HepG2 (cell line): Measurements from ENCODE around the gene KDM8. TPM values are rescaled to one million over a fixed set of nuclear protein-coding genes. Genes with fewer than 3 reads are reported as not detected.

Experiments used
- CHCHD3 ChIP-seq: sonication (generic); formaldehyde crosslinking; IDR thresholded peaks from 2 replicates; pipeline ENCODE4 v1.8.0; 2022; ENCODE audit warnings: mild to moderate bottlenecking, missing genetic modification reagents, moderate library complexity
- HCFC1 ChIP-seq: fragments of 150-350 bp; IDR thresholded peaks from 2 replicates; pipeline ENCODE4 v1.6.1; 2014; ENCODE audit warnings: low read depth, low read length
- HOXA5 ChIP-seq: sonication (generic); formaldehyde crosslinking; IDR thresholded peaks from 2 replicates; pipeline ENCODE4 v1.4.0; 2020; ENCODE audit warnings: missing genetic modification reagents
- NFKB2 ChIP-seq: sonication (generic); formaldehyde crosslinking; IDR thresholded peaks from 2 replicates; pipeline ENCODE4 v1.4.0; 2020; ENCODE audit warnings: missing genetic modification reagents, borderline replicate concordance
- PHF5A ChIP-seq: IDR thresholded peaks from one replicate; pipeline ENCODE4 v1.6.1; 2018; ENCODE audit warnings: low read depth, missing genetic modification reagents; ENCODE audit not compliant: unreplicated experiment
- PPARG ChIP-seq: conservative IDR thresholded peaks from 2 replicates; pipeline ENCODE4 v1.6.1; 2016; ENCODE audit warnings: missing biosample characterization, missing genetic modification reagents
- ZBTB7A ChIP-seq: sonication (generic); formaldehyde crosslinking; IDR thresholded peaks from 2 replicates; pipeline ENCODE4 v1.8.0; 2022; ENCODE audit warnings: mild to moderate bottlenecking, missing genetic modification reagents
- ZNF232 ChIP-seq: sonication (generic); formaldehyde crosslinking; IDR thresholded peaks from 2 replicates; pipeline ENCODE4 v1.4.0; 2020; ENCODE audit warnings: missing genetic modification reagents, borderline replicate concordance
- ZNF3 ChIP-seq: IDR thresholded peaks from 2 replicates; pipeline ENCODE4 v1.7.0; 2017; ENCODE audit warnings: inconsistent platforms
- ZNF441 ChIP-seq: sonication (generic); formaldehyde crosslinking; IDR thresholded peaks from 2 replicates; pipeline ENCODE4 v1.7.0; 2021; ENCODE audit warnings: missing genetic modification reagents, borderline replicate concordance
- ZNF724P ChIP-seq: sonication (generic); formaldehyde crosslinking; IDR thresholded peaks from 2 replicates; pipeline ENCODE4 v1.8.0; 2022; ENCODE audit warnings: missing genetic modification reagents, borderline replicate concordance
- ZNF777 ChIP-seq: sonication (generic); formaldehyde crosslinking; IDR thresholded peaks from 2 replicates; pipeline ENCODE4 v1.4.0; 2020; ENCODE audit warnings: missing genetic modification reagents
- ZNF780A ChIP-seq: sonication (generic); formaldehyde crosslinking; IDR thresholded peaks from 2 replicates; pipeline ENCODE4 v1.8.0; 2022; ENCODE audit warnings: mild to moderate bottlenecking, missing genetic modification reagents, moderate library complexity
- polyA plus RNA-seq, 8 experiments: library from polyadenylated mRNA; depleted of rRNA in 3 of 8; stranded (reverse) in 7 of 8; unstranded in 1 of 8; fragments of >200 nt; fragmentation: Illumina TruSeq in 4 of 8; extraction: Trizol in 4 of 8; gene quantifications; 2 replicates each; pipeline versions ENCODE4 v1.2.1 to v1.2.3, GENCODE V29; 2011 to 2016; ENCODE audit warnings: low read depth in 4 of 8, missing spikeins in 1 of 8, mixed read lengths in 1 of 8; ENCODE audit not compliant: insufficient read depth in 1 of 8
- total RNA-seq, 5 experiments: library from RNA; depleted of rRNA; stranded (reverse); fragments of >200 nt; fragmentation: Illumina TruSeq; extraction: Trizol; gene quantifications; 2 replicates each; pipeline ENCODE4 v1.2.3, GENCODE V29; 2016; ENCODE audit warnings: low read depth in 1 of 5
- TF ChIP-seq, protein P1 (sequence below): sonication (generic); formaldehyde crosslinking; IDR thresholded peaks from 2 replicates; pipeline ENCODE4 v1.5.0; 2020; ENCODE audit warnings: mild to moderate bottlenecking, missing genetic modification reagents, borderline replicate concordance
- TF ChIP-seq, protein P2 (sequence below): sonication (generic); formaldehyde crosslinking; conservative IDR thresholded peaks from 2 replicates; pipeline ENCODE4 v1.4.0; 2020; ENCODE audit warnings: missing genetic modification reagents
- TF ChIP-seq, protein P3 (sequence below): sonication (generic); formaldehyde crosslinking; IDR thresholded peaks from 2 replicates; pipeline ENCODE4 v1.8.0; 2022; ENCODE audit warnings: missing genetic modification reagents, mild to moderate bottlenecking, borderline replicate concordance
- TF ChIP-seq, protein P4 (sequence below): sonication (generic); formaldehyde crosslinking; IDR thresholded peaks from 2 replicates; pipeline ENCODE4 v1.8.1; 2023; ENCODE audit warnings: mild to moderate bottlenecking, missing genetic modification reagents

KDM8 gene
- total and polyA plus RNA-seq, 2 of the 13 experiments (the other 11 are each of a cell fraction or from before 2014, with no cell fraction given), result 3.3 to 8.6 TPM

DNA sequence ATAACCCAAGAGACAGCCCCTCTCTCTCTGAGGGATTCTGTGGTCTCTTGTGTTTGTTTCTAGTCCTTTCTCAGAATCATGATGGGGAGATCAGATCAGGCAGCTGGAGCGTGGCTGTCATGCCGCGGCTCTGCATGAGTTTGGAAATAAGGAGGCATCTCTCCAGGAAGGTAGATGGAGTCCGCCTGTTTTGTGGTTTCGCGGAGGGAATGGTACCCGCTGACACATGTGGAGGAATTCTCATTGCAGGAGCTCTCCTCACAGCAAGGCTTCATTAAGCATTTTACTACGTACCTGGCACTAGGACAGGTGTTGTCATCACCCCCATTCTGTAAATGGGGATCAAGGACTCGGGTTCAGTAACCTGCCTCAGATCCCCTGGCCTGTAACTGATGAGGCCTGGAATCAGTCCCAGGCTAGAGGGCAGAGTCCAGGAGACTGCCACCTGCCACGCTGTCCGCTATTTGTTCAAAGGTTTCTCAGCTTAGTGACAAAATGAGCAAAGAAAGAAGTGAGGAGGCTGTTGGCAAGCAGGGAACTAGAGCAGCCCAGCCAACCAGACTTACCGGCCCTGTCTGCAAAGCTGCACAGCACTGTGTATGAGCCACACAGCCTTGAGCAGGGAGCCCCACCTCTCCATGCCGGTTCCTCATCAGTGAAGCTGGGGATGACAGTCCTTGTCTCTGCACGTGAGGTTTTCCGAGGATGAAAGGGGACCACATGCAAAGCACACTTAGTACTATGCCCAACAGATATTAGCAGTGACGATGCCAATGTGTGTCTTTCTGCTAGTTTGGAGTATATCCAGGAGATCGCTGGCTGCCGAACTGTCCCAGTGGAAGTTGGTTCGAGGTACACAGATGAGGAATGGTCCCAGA is 11.0 kb downstream of the KDM8 start (continued):
- TF ChIP-seq ZNF724P (no peak), ZNF780A (CRISPR knock-in tag) (no peak), PHF5A (CRISPR knock-in tag) (no peak), CHCHD3 (CRISPR knock-in tag) (no peak), NFKB2 (CRISPR knock-in tag) (0 out of 2 replicates have a peak, but pooled peaks have one; percentile 16), HCFC1 (no peak), ZNF441 (CRISPR knock-in tag) (no peak), ZNF3 (CRISPR knock-in tag) (no peak), ZNF232 (CRISPR knock-in tag) (no peak), PPARG (CRISPR knock-in tag) (0 out of 2 replicates have a peak, but pooled peaks have one; percentile 28), ZBTB7A (CRISPR knock-in tag) (no peak), HOXA5 (no peak), ZNF777 (no peak)
- TF ChIP-seq, protein P1, sequence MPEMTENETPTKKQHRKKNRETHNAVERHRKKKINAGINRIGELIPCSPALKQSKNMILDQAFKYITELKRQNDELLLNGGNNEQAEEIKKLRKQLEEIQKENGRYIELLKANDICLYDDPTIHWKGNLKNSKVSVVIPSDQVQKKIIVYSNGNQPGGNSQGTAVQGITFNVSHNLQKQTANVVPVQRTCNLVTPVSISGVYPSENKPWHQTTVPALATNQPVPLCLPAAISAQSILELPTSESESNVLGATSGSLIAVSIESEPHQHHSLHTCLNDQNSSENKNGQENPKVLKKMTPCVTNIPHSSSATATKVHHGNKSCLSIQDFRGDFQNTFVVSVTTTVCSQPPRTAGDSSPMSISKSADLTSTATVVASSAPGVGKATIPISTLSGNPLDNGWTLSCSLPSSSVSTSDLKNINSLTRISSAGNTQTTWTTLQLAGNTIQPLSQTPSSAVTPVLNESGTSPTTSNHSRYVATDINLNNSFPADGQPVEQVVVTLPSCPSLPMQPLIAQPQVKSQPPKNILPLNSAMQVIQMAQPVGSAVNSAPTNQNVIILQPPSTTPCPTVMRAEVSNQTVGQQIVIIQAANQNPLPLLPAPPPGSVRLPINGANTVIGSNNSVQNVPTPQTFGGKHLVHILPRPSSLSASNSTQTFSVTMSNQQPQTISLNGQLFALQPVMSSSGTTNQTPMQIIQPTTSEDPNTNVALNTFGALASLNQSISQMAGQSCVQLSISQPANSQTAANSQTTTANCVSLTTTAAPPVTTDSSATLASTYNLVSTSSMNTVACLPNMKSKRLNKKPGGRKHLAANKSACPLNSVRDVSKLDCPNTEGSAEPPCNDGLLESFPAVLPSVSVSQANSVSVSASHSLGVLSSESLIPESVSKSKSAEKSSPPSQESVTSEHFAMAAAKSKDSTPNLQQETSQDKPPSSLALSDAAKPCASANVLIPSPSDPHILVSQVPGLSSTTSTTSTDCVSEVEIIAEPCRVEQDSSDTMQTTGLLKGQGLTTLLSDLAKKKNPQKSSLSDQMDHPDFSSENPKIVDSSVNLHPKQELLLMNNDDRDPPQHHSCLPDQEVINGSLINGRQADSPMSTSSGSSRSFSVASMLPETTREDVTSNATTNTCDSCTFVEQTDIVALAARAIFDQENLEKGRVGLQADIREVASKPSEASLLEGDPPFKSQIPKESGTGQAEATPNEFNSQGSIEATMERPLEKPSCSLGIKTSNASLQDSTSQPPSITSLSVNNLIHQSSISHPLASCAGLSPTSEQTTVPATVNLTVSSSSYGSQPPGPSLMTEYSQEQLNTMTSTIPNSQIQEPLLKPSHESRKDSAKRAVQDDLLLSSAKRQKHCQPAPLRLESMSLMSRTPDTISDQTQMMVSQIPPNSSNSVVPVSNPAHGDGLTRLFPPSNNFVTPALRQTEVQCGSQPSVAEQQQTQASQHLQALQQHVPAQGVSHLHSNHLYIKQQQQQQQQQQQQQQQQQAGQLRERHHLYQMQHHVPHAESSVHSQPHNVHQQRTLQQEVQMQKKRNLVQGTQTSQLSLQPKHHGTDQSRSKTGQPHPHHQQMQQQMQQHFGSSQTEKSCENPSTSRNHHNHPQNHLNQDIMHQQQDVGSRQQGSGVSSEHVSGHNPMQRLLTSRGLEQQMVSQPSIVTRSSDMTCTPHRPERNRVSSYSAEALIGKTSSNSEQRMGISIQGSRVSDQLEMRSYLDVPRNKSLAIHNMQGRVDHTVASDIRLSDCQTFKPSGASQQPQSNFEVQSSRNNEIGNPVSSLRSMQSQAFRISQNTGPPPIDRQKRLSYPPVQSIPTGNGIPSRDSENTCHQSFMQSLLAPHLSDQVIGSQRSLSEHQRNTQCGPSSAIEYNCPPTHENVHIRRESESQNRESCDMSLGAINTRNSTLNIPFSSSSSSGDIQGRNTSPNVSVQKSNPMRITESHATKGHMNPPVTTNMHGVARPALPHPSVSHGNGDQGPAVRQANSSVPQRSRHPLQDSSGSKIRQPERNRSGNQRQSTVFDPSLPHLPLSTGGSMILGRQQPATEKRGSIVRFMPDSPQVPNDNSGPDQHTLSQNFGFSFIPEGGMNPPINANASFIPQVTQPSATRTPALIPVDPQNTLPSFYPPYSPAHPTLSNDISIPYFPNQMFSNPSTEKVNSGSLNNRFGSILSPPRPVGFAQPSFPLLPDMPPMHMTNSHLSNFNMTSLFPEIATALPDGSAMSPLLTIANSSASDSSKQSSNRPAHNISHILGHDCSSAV (CRISPR knock-in tag), result no peak
- TF ChIP-seq, protein P2, sequence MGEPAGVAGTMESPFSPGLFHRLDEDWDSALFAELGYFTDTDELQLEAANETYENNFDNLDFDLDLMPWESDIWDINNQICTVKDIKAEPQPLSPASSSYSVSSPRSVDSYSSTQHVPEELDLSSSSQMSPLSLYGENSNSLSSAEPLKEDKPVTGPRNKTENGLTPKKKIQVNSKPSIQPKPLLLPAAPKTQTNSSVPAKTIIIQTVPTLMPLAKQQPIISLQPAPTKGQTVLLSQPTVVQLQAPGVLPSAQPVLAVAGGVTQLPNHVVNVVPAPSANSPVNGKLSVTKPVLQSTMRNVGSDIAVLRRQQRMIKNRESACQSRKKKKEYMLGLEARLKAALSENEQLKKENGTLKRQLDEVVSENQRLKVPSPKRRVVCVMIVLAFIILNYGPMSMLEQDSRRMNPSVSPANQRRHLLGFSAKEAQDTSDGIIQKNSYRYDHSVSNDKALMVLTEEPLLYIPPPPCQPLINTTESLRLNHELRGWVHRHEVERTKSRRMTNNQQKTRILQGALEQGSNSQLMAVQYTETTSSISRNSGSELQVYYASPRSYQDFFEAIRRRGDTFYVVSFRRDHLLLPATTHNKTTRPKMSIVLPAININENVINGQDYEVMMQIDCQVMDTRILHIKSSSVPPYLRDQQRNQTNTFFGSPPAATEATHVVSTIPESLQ (CRISPR knock-in tag), result no peak
- TF ChIP-seq, protein P3, sequence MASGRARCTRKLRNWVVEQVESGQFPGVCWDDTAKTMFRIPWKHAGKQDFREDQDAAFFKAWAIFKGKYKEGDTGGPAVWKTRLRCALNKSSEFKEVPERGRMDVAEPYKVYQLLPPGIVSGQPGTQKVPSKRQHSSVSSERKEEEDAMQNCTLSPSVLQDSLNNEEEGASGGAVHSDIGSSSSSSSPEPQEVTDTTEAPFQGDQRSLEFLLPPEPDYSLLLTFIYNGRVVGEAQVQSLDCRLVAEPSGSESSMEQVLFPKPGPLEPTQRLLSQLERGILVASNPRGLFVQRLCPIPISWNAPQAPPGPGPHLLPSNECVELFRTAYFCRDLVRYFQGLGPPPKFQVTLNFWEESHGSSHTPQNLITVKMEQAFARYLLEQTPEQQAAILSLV (CRISPR knock-in tag), result peak; percentile 36; the same call in 1 of the 2 replicates
- TF ChIP-seq, protein P4, sequence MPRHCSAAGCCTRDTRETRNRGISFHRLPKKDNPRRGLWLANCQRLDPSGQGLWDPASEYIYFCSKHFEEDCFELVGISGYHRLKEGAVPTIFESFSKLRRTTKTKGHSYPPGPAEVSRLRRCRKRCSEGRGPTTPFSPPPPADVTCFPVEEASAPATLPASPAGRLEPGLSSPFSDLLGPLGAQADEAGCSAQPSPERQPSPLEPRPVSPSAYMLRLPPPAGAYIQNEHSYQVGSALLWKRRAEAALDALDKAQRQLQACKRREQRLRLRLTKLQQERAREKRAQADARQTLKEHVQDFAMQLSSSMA, result peak; percentile 36; the same call in 1 of the 2 replicates
